ENCODE measurements around the gene RGS17. TPM values are rescaled to one million over a fixed set of nuclear protein-coding genes. Genes with fewer than 3 reads are reported as not detected.

RGS17 gene
- total RNA-seq, 1 donor from 2014 or later: not detected

DNA sequence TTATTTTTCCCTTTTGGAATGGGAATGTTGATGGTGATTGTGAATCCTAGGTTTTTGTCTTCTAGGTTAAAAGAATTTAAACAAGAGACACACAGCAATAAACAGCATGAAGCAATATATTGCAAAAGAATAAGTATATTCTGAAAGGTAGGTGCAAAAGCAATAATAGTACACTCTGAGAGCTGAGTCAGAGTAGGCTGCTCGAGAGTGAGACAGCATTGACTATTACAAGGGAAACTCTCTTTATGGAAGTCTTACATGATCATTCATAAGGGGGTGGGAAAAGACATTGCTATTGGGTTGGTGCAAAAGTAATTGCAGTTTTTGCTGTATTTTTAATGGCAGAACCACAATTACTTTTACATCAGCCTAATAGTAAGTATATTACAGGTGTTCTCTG is 173.3 kb downstream of the RGS17 start:
- intact Hi-C loops (cut with micrococcal nuclease): no loop called here

Other genes starting within 250 kb of the RGS17 start
- 60.7 and 64.3 TPM in 2 replicates for gene FBXO5, start 148.2 kb downstream of the RGS17 start, total RNA-seq
- 17.3 and 17.7 TPM in 2 replicates for gene MTRF1L, start 128.6 kb downstream of the RGS17 start, total RNA-seq

Measured in T-helper 2 cell treated with Interferon-gamma antibody and Interleukin-4, amounts not matched to agents 100 ng/mL and 5 ng/mL, for 36 hours (primary cell).